Mucosa of rectum (tissue), 2 donors: ENCODE data around the gene PCDH8.

Source experiments
- H3K27ac ChIP-seq, 2 donors: one replicate each; pipeline ENCODE4 v1.7.0; 2013; ENCODE audit warnings: inconsistent platforms in 2 of 2, low read depth in 2 of 2, low read length in 2 of 2
- H3K27me3 ChIP-seq, 2 donors: one replicate each; pipeline ENCODE4 v1.7.0; 2013; ENCODE audit warnings: low read length in 2 of 2; ENCODE audit not compliant: control insufficient read depth in 2 of 2, insufficient read depth in 2 of 2
- H3K36me3 ChIP-seq, 2 donors: one replicate each; pipeline ENCODE4 v1.7.0; 2013; ENCODE audit warnings: low read length in 2 of 2; ENCODE audit not compliant: control insufficient read depth in 2 of 2, insufficient read depth in 2 of 2
- H3K4me1 ChIP-seq, 2 donors: one replicate each; pipeline ENCODE4 v1.7.0; 2013; ENCODE audit warnings: low read length in 2 of 2, mild to moderate bottlenecking in 1 of 2; ENCODE audit not compliant: control insufficient read depth in 2 of 2, insufficient read depth in 2 of 2
- H3K4me3 ChIP-seq, 2 donors: one replicate each; pipeline ENCODE4 v1.7.0; 2013; ENCODE audit warnings: low read length in 2 of 2
- H3K9ac ChIP-seq, 2 donors: one replicate each; pipeline ENCODE4 v1.7.0; 2013; ENCODE audit warnings: low read length in 2 of 2, low read depth in 1 of 2, mild to moderate bottlenecking in 1 of 2
- H3K9me3 ChIP-seq, 2 donors: one replicate each; pipeline ENCODE4 v1.7.0; 2013; ENCODE audit warnings: low read length in 2 of 2; ENCODE audit not compliant: control insufficient read depth in 2 of 2
- donor health status: healthy.
- donor health status: Normal muscosa, but diverticular disease.

Gene PCDH8

DNA sequence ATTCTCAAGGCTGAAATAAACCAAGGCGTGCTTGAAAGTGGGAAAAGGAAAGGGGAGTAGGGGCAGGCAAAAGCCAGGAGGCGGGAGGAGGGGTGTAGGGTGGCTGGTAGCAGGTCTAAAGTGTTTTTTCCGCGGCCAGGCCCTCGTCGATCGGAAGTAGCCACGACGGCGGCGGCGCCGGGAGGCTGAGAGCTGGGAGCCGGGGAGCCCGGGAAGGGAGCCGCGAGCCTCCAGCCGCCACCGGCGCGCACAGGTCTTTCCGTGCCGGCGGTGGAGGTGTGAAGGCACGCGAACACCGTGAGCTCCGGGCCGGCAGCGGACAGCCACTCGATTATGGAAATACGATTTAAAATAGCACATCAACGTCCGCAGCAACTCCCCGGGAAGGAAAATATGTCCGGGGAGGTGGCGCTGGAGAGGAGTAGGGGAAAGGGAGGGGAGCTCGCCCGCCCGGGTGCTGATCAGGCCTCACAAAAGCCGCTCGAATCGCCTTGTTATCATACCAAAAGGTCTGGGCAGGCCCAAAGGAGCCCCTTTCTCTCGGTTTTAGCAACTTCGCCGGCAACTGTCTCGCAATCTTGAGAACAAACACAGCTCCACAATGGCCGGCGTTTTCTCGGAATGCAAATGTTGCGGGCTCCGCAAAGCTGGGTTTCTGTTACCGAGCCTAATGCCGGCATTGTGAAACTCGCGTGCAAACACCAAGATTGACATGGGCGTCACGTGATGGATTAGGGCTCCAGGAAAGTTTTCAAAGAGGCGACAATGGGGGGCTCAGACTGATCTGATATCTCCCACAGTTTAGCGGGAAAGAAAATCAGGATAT lies 2.9 kb upstream of the PCDH8 start:
- Histone ChIP-seq H3K9ac (peak overlapping the region; percentile 47 to 59), H3K27me3 (peaks cover 20 to 25% of the 10 kb centered on the region in 2 donors), H3K27ac (peak overlapping the region; percentile 45 to 61), H3K9me3 (no peaks in the 10 kb centered on the region), H3K36me3 (no peaks in the 10 kb centered on the region), H3K4me3 (peak overlapping the region; percentile 82 to 85), H3K4me1 (peaks cover 7 to 11% of the 10 kb centered on the region in 2 donors)

DNA sequence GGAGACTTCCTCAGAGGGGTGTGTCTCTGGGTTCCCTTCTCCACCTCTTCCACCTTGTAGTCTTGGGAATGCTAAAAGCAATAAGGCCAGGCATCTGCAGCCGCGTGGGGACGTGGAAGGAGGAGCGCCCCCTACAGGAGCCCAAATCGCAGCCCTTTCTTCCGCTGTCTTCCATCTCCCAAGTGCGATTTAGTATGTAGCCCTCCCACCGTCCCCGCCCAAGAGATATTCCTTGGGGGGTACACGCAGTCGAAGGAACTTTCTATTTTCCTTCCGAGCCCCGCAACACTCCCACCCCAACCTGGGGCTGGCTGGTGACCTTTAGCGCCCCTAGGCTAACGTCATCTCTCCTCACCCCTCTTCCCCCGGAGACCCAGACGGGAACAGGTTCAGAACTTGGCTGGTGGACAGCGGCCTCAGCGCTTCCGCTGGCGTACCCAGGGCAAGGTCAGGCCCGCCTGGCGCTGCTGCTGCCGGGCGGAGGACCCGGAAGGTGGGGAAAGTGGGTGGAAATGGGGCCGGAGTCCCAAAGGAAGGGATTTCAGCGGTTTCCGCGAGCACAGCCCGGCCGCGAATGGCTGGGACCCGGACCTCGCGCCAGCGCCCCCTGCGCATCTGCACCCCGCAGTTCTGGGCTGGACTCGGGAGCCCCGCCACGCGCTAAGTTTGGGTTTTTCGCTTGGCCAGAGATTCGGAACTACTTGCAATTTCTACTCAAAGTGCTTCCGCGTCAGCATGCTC lies 2.1 kb upstream of the PCDH8 start:
- Histone ChIP-seq H3K4me1 (peaks cover 7 to 11% of the 10 kb centered on the region in 2 donors), H3K4me3 (peak overlapping the region; percentile 82 to 85), H3K9ac (peak overlapping the region; percentile 47 to 59), H3K27ac (peak overlapping the region; percentile 45 to 61), H3K36me3 (no peaks in the 10 kb centered on the region), H3K9me3 (no peaks in the 10 kb centered on the region), H3K27me3 (peaks cover 24 to 25% of the 10 kb centered on the region in 2 donors)

DNA sequence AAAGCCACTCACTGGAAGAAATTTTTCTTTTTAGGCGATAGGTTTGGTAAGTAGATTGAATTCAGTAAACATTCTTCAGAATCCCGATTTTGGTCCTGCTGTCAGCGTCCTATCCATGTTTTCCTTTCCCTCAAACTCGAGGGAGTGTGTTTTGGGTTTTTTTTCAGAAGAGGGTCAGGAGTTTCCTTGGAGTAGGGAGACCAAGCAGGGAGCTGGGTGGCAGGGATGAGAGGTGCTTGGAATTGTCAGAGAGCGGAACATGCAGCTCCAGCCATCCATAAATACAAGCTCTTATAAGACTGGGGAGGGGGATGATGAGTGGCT lies 1.6 kb upstream of the PCDH8 start:
- Histone ChIP-seq H3K36me3 (no peaks in the 10 kb centered on the region), H3K4me3 (no peak overlapping the region), H3K27me3 (peaks cover 28 to 29% of the 10 kb centered on the region in 2 donors), H3K27ac (no peak overlapping the region), H3K9me3 (no peaks in the 10 kb centered on the region), H3K4me1 (peaks cover 7 to 11% of the 10 kb centered on the region in 2 donors), H3K9ac (no peak overlapping the region)

DNA sequence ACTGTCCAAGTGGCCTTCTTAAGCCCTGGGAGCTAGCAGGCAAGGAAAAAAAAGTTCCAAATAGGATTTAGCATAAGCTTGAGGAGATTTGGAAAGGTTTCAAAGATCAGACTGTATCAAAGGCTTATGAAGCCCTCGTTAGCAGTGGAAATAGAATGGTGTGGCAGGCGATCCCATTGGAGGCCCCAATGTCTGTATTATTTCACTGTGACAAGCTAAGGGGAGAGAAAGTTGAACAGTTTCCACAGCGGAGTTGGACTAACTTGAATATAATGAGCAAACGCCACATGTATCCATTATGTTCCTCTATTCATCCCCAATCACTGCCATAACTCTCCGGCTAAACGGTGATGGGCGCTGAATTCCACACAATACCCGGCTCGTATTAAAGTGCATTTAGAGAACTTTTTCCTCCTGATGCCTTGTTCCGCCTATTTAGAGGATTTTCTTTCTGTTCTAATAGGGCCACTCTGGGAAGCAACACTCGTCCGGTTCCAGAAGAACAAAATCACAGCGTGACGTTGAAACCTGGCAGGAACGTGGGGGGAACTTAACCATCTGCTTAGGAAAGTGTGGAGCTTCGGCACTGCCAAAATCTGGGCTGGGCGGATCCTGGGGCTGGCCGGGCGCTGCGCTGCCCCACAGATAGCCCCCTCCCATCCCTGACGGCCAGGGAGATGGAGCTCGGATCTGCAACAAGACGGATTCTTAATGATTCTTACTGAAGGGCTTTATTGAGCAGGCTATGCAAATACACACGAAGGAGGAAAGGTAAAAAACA lies 1.0 kb upstream of the PCDH8 start:
- peaks cover 32 to 34% of the 10 kb centered on the region in 2 donors for H3K27me3 ChIP-seq
- no peaks in the 10 kb centered on the region for H3K36me3 ChIP-seq
- H3K4me1 ChIP-seq = peaks cover 7 to 11% of the 10 kb centered on the region in 2 donors
- H3K27ac ChIP-seq = no peak overlapping the region
- no peaks in the 10 kb centered on the region for H3K9me3 ChIP-seq
- H3K9ac ChIP-seq = no peak overlapping the region
- H3K4me3 ChIP-seq = no peak overlapping the region

DNA sequence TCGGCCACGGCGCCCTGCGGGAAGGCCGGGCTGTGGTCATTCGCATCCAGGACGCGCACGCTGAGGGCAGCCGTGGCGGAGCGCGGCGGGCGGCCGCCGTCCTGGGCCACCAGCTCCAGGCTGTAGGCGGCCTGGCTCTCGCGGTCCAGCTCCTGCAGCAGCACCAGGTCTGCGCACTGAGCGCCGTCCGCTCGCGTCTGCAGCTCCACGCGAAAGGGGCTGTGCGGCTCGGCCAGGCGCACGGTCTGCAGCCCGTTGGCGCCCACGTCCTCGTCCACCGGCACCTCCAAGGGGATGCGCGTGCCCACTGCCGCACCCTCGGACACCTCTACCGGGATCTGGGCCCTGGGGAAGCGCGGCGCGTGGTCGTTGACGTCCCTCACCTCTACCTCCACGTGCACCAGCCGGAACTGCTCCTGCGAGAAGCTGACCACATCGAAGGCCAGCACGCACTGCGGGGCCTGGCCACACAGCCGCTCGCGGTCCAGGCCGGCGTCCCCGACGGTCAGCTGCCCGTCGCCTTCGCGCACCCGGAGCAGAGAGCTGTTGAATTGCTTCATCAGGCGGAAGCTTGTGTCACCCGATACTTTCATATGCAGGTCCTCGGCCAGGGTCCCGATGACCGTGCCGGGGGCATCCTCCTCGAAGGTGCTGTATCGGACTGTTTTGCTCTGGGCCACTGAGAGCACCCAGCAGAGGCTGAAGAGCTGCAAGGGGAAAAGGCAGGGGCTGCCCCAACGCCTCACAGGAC lies 583 bp downstream of the PCDH8 start:
- peaks cover 33 to 34% of the 10 kb centered on the region in 2 donors for H3K27me3 ChIP-seq
- no peaks in the 10 kb centered on the region for H3K9me3 ChIP-seq
- H3K27ac ChIP-seq = no peak overlapping the region
- H3K4me1 ChIP-seq = peaks cover 7 to 11% of the 10 kb centered on the region in 2 donors
- H3K9ac ChIP-seq = no peak overlapping the region
- H3K36me3 ChIP-seq = no peaks in the 10 kb centered on the region
- H3K4me3 ChIP-seq = no peak overlapping the region

DNA sequence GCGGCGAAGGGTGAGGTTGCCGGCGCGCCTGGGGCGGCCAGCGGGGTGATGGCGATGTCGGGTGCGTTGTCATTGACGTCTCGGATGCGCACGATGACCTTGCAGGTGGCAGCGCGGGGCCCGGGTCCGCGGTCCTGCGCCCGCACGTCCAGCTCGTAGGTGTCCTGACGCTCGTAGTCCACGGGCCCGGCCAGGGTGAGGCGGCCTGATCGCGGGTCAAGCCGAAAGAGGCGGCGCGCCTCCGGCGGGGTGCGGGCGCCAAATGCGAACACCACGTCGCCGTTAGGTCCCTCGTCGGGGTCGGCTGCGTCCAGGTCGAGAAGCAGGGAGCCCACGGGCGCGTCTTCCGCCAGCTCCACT lies 1.1 kb downstream of the PCDH8 start:
- Histone ChIP-seq H3K9ac (no peak overlapping the region), H3K4me1 (peaks cover 7 to 10% of the 10 kb centered on the region in 2 donors), H3K36me3 (no peaks in the 10 kb centered on the region), H3K9me3 (no peaks in the 10 kb centered on the region), H3K27me3 (peaks cover 33 to 34% of the 10 kb centered on the region in 2 donors), H3K27ac (no peak overlapping the region), H3K4me3 (no peak overlapping the region)

DNA sequence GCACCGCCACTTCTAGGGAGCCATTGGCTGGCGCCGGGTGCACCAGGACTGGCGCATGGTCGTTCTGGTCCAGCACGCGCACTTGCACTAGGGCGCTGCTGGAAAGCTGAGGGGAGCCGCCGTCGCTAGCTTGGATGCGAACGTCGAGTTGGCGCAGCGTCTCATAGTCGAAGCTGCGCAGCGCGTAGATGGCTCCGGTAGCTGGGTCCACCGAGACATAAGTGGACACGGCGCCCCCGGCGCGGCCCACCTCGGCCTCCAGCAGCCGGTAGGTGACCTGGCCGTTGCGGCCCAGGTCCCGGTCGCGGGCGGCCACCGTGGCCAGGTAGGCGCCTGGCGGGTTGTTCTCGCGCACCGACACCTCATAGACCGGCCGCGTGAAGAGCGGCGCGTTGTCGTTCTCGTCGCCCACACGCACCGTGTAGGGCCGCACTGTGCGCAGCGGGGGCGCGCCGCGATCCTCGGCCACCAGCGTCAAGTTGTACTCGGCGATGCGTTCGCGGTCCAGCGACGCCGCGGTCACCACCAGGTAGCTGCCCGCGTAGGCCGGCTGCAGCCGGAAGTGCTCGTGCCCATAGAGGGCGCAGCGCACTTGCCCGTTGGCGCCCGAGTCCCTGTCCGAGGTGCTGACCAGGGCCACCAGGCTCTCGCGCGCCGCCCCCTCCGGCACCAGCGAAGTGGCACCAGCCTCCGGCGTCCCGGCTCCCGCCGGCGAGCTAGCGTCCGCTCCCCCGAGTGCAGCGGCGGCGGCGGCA lies 1.7 kb downstream of the PCDH8 start:
- no peak overlapping the region for H3K4me3 ChIP-seq
- no peaks in the 10 kb centered on the region for H3K9me3 ChIP-seq

DNA sequence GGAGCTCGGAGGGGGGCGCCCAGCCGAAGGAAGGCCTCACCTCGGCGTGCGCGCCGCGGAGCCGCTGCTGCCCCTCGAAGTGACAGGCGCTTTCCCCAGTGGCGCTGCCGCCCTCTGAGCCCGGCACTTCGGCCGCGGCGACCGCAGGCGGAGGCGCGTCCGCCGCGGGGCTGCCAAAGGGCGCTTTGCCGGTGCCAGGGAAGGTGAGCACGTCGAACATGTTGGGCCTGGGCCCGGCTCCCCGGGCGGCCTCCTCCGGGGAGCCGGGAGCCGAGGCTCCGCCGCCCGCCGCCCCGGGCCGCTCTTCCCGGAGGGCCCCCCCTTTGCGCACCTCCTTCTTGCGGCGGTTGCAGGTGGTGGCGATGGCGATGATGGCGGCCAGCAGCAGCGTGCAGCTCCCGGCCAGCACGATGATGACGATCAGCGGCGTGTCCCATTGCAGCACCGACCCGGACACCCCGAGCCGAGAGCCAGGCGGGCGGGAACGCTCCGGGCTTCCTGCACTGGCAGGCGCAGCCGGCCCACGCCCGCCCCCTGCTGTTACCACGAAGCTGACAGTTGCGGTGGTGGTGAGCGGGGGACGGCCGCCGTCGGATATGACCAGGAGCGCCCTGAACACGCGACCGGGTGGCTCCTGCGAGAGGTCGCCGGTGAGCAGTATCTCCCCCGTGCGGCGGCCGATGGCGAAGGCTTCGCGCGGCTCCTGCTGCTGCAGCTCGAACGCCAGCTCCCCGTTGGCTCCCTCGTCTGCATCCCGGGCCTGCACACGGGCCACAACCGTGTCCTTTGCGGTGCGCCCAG lies 2.5 kb downstream of the PCDH8 start:
- H3K4me1 ChIP-seq = peaks cover 2 to 5% of the 10 kb centered on the region in 2 donors
- no peak overlapping the region for H3K9ac ChIP-seq
- no peaks in the 10 kb centered on the region for H3K9me3 ChIP-seq
- no peaks in the 10 kb centered on the region for H3K36me3 ChIP-seq
- no peak overlapping the region for H3K4me3 ChIP-seq
- H3K27me3 ChIP-seq = peaks cover 33 to 34% of the 10 kb centered on the region in 2 donors
- H3K27ac ChIP-seq = no peak overlapping the region

More for the DNA sequence above, 1.7 kb downstream of the PCDH8 start:
- no peak overlapping the region for H3K9ac ChIP-seq
- H3K36me3 ChIP-seq = no peaks in the 10 kb centered on the region
- H3K27ac ChIP-seq = no peak overlapping the region
- H3K27me3 ChIP-seq = peaks cover 33 to 34% of the 10 kb centered on the region in 2 donors
- peaks cover 3 to 8% of the 10 kb centered on the region in 2 donors for H3K4me1 ChIP-seq
